ENCODE measurements around the gene TRIM8.

Gene TRIM8

GRCh38 chr10:102633287-102633686 is 11.0 kb upstream of the TRIM8 start:
- Histone ChIP-seq H4K20me1 (ENCODE audit: control insufficient read depth, insufficient read depth, low read depth, low read length) (no peaks in the 10 kb centered on the region), H3K9me2 (replicated peaks; ENCODE audit: control insufficient read depth, low read length) (no peaks in the 10 kb centered on the region), H3K4me3 (ENCODE audit: low read length) (no peak overlapping the region), H3K27me3 (ENCODE audit: control insufficient read depth, low read length) (no peaks in the 10 kb centered on the region), H3K36me3 (ENCODE audit: control insufficient read depth, low read length) (no peaks in the 10 kb centered on the region), H3K9me3 (ENCODE audit: control insufficient read depth, insufficient read depth, low read length) (no peaks in the 10 kb centered on the region), H3K4me1 (ENCODE audit: control insufficient read depth, low read length) (peaks cover 27% of the 10 kb centered on the region), H3K79me2 (ENCODE audit: control insufficient read depth, low read length) (no peaks in the 10 kb centered on the region), H3F3A (ENCODE audit: control insufficient read depth, insufficient read depth) (peaks cover 3% of the 10 kb centered on the region; the same call in 1 of the 2 replicates), H3K27ac (ENCODE audit: low read depth, low read length) (no peak overlapping the region), H3K4me2 (ENCODE audit: low read length) (no peak overlapping the region)
- no peak for TF ChIP-seq EZH2phosphoT487 (IDR thresholded peaks at IDR 0.05; ENCODE audit: borderline replicate concordance, low read length)
- TF ChIP-seq CTCF (IDR thresholded peaks at IDR 0.05; ENCODE audit: low read depth, low read length, poor library complexity, severe bottlenecking): no peak

- Histone ChIP-seq H3K27me3 (ENCODE audit: control insufficient read depth, low read length) (no peaks in the 10 kb centered on the region), H3K27ac (ENCODE audit: low read depth, low read length) (no peak overlapping the region), H3K79me2 (ENCODE audit: control insufficient read depth, low read length) (no peaks in the 10 kb centered on the region), H3K4me3 (ENCODE audit: low read length) (no peak overlapping the region), H3F3A (ENCODE audit: control insufficient read depth, insufficient read depth) (peaks cover 3% of the 10 kb centered on the region; the same call in 1 of the 2 replicates), H4K20me1 (ENCODE audit: control insufficient read depth, insufficient read depth, low read depth, low read length) (no peaks in the 10 kb centered on the region), H3K4me1 (ENCODE audit: control insufficient read depth, low read length) (peaks cover 33% of the 10 kb centered on the region), H3K9me2 (replicated peaks; ENCODE audit: control insufficient read depth, low read length) (no peaks in the 10 kb centered on the region), H3K9me3 (ENCODE audit: control insufficient read depth, insufficient read depth, low read length) (no peaks in the 10 kb centered on the region), H3K4me2 (ENCODE audit: low read length) (no peak overlapping the region), H3K36me3 (ENCODE audit: control insufficient read depth, low read length) (no peaks in the 10 kb centered on the region)
- no peak for TF ChIP-seq EZH2phosphoT487 (IDR thresholded peaks at IDR 0.05; ENCODE audit: borderline replicate concordance, low read length)
These were observed 10.4 kb upstream of the TRIM8 start for GRCh38 chr10:102633848-102634247.

- H3K27ac ChIP-seq (ENCODE audit: low read depth, low read length): no peak overlapping the region
- no peaks in the 10 kb centered on the region for H4K20me1 ChIP-seq (ENCODE audit: control insufficient read depth, insufficient read depth, low read depth, low read length)
- peaks cover 33% of the 10 kb centered on the region for H3K4me1 ChIP-seq (ENCODE audit: control insufficient read depth, low read length)
- H3K9me3 ChIP-seq (ENCODE audit: control insufficient read depth, insufficient read depth, low read length): no peaks in the 10 kb centered on the region
- H3K36me3 ChIP-seq (ENCODE audit: control insufficient read depth, low read length): no peaks in the 10 kb centered on the region
- no peaks in the 10 kb centered on the region for H3K79me2 ChIP-seq (ENCODE audit: control insufficient read depth, low read length)
- H3K4me2 ChIP-seq (ENCODE audit: low read length): no peak overlapping the region
- H3K27me3 ChIP-seq (ENCODE audit: control insufficient read depth, low read length): no peaks in the 10 kb centered on the region
- TF ChIP-seq CTCF (IDR thresholded peaks at IDR 0.05; ENCODE audit: low read depth, low read length, poor library complexity, severe bottlenecking) (no peak), EZH2phosphoT487 (IDR thresholded peaks at IDR 0.05; ENCODE audit: borderline replicate concordance, low read length) (no peak)
- no peaks in the 10 kb centered on the region for H3K9me2 ChIP-seq (replicated peaks; ENCODE audit: control insufficient read depth, low read length)
- peaks cover 6% of the 10 kb centered on the region; the same call in 1 of the 2 replicates for H3F3A ChIP-seq (ENCODE audit: control insufficient read depth, insufficient read depth)
- H3K4me3 ChIP-seq (ENCODE audit: low read length): no peak overlapping the region
These were observed 9.6 kb upstream of the TRIM8 start for GRCh38 chr10:102634686-102635085.

- Histone ChIP-seq H3K4me2 (ENCODE audit: low read length) (peak overlapping the region; percentile 42), H3K27me3 (ENCODE audit: control insufficient read depth, low read length) (no peaks in the 10 kb centered on the region), H3K9me2 (replicated peaks; ENCODE audit: control insufficient read depth, low read length) (no peaks in the 10 kb centered on the region), H3K79me2 (ENCODE audit: control insufficient read depth, low read length) (no peaks in the 10 kb centered on the region), H3K27ac (ENCODE audit: low read depth, low read length) (no peak overlapping the region), H4K20me1 (ENCODE audit: control insufficient read depth, insufficient read depth, low read depth, low read length) (no peaks in the 10 kb centered on the region), H3K4me1 (ENCODE audit: control insufficient read depth, low read length) (peaks cover 33% of the 10 kb centered on the region), H3K36me3 (ENCODE audit: control insufficient read depth, low read length) (no peaks in the 10 kb centered on the region), H3K4me3 (ENCODE audit: low read length) (peak overlapping the region; percentile 17; the same call in 1 of the 2 replicates), H3F3A (ENCODE audit: control insufficient read depth, insufficient read depth) (peaks cover 10% of the 10 kb centered on the region; the same call in 1 of the 2 replicates), H3K9me3 (ENCODE audit: control insufficient read depth, insufficient read depth, low read length) (no peaks in the 10 kb centered on the region)
- TF ChIP-seq EZH2phosphoT487 (IDR thresholded peaks at IDR 0.05; ENCODE audit: borderline replicate concordance, low read length) (no peak), CTCF (IDR thresholded peaks at IDR 0.05; ENCODE audit: low read depth, low read length, poor library complexity, severe bottlenecking) (no peak)
These were observed 8.9 kb upstream of the TRIM8 start for GRCh38 chr10:102635377-102635776.
